ES-I3 (cell line): Measurements from ENCODE around the gene GDPGP1.

ENCODE experiments used
- H3K36me3 ChIP-seq: 2 replicates; pipeline ENCODE4 v1.6.1; 2013; ENCODE audit warnings: mild to moderate bottlenecking, low read length, control low read depth, moderate library complexity; ENCODE audit not compliant: insufficient read depth
- H3K4me1 ChIP-seq: 2 replicates; pipeline ENCODE4 v1.6.1; 2013; ENCODE audit warnings: mild to moderate bottlenecking, control low read depth, low read length; ENCODE audit not compliant: insufficient read depth
- H3K9ac ChIP-seq: 2 replicates; pipeline ENCODE4 v1.6.1; 2013; ENCODE audit warnings: low read depth, mild to moderate bottlenecking, low read length, moderate library complexity
- H3K9me3 ChIP-seq: 2 replicates; pipeline ENCODE4 v1.6.1; 2013; ENCODE audit warnings: mild to moderate bottlenecking, low read length, moderate library complexity; ENCODE audit not compliant: control insufficient read depth, insufficient read depth

The GDPGP1 gene

GRCh38 chr15:90211440-90212143 is 22.4 kb upstream of the GDPGP1 start:
- peaks cover 15% of the 10 kb centered on the region; the same call in 1 of the 2 replicates for H3K4me1 ChIP-seq
- no peaks in the 10 kb centered on the region for H3K9me3 ChIP-seq
- no peak overlapping the region for H3K9ac ChIP-seq
- no peaks in the 10 kb centered on the region for H3K36me3 ChIP-seq

GRCh38 chr15:90212221-90213098 is 21.5 kb upstream of the GDPGP1 start:
- Histone ChIP-seq H3K9ac (no peak overlapping the region), H3K4me1 (peaks cover 15% of the 10 kb centered on the region; the same call in 1 of the 2 replicates), H3K9me3 (no peaks in the 10 kb centered on the region), H3K36me3 (no peaks in the 10 kb centered on the region)

GRCh38 chr15:90213122-90213817 is 20.7 kb upstream of the GDPGP1 start:
- Histone ChIP-seq H3K9ac (no peak overlapping the region), H3K36me3 (no peaks in the 10 kb centered on the region), H3K9me3 (no peaks in the 10 kb centered on the region), H3K4me1 (peaks cover 15% of the 10 kb centered on the region; the same call in 1 of the 2 replicates)

GRCh38 chr15:90213818-90214204 is 20.2 kb upstream of the GDPGP1 start:
- H3K9ac ChIP-seq = no peak overlapping the region
- H3K9me3 ChIP-seq = no peaks in the 10 kb centered on the region
- peaks cover 15% of the 10 kb centered on the region; the same call in 1 of the 2 replicates for H3K4me1 ChIP-seq
- H3K36me3 ChIP-seq = no peaks in the 10 kb centered on the region

- no peak overlapping the region for H3K9ac ChIP-seq
- H3K9me3 ChIP-seq = no peaks in the 10 kb centered on the region
- H3K4me1 ChIP-seq = peaks cover 15% of the 10 kb centered on the region; the same call in 1 of the 2 replicates
- no peaks in the 10 kb centered on the region for H3K36me3 ChIP-seq
These were observed 19.3 kb upstream of the GDPGP1 start for GRCh38 chr15:90214553-90215196.

- no peaks in the 10 kb centered on the region for H3K4me1 ChIP-seq
These were observed 16.2 kb upstream of the GDPGP1 start for GRCh38 chr15:90217671-90218394.

GRCh38 chr15:90219421-90220141 is 14.4 kb upstream of the GDPGP1 start:
- Histone ChIP-seq H3K9ac (no peak overlapping the region), H3K36me3 (peaks cover 5% of the 10 kb centered on the region), H3K9me3 (no peaks in the 10 kb centered on the region), H3K4me1 (no peaks in the 10 kb centered on the region)

More at GRCh38 chr15:90217671-90218394, 16.2 kb upstream of the GDPGP1 start:
- H3K36me3 ChIP-seq = peaks cover 5% of the 10 kb centered on the region; the same call in 1 of the 2 replicates
- no peaks in the 10 kb centered on the region for H3K9me3 ChIP-seq
- H3K9ac ChIP-seq = no peak overlapping the region

- Histone ChIP-seq H3K36me3 (peaks cover 10% of the 10 kb centered on the region), H3K9ac (no peak overlapping the region), H3K9me3 (no peaks in the 10 kb centered on the region), H3K4me1 (no peaks in the 10 kb centered on the region)
These were observed 12.6 kb upstream of the GDPGP1 start for GRCh38 chr15:90221246-90221900.

GRCh38 chr15:90222547-90222946 is 11.5 kb upstream of the GDPGP1 start:
- Histone ChIP-seq H3K9me3 (no peaks in the 10 kb centered on the region), H3K9ac (no peak overlapping the region), H3K36me3 (peaks cover 10% of the 10 kb centered on the region), H3K4me1 (no peaks in the 10 kb centered on the region)

- peaks cover 10% of the 10 kb centered on the region for H3K36me3 ChIP-seq
- no peak overlapping the region for H3K9ac ChIP-seq
- no peaks in the 10 kb centered on the region for H3K4me1 ChIP-seq
- no peaks in the 10 kb centered on the region for H3K9me3 ChIP-seq
These were observed 10.4 kb upstream of the GDPGP1 start for GRCh38 chr15:90223441-90224165.

GRCh38 chr15:90225047-90225446 is 9.0 kb upstream of the GDPGP1 start:
- Histone ChIP-seq H3K9ac (no peak overlapping the region), H3K36me3 (peaks cover 10% of the 10 kb centered on the region), H3K4me1 (no peaks in the 10 kb centered on the region)

GRCh38 chr15:90225504-90226234 is 8.3 kb upstream of the GDPGP1 start:
- no peak overlapping the region for H3K9ac ChIP-seq
- H3K4me1 ChIP-seq = no peaks in the 10 kb centered on the region
- H3K9me3 ChIP-seq = no peaks in the 10 kb centered on the region
- peaks cover 10% of the 10 kb centered on the region for H3K36me3 ChIP-seq

More at GRCh38 chr15:90225047-90225446, 9.0 kb upstream of the GDPGP1 start:
- no peaks in the 10 kb centered on the region for H3K9me3 ChIP-seq
